ENCODE results near the gene CRTC1. TPM values are rescaled to one million over a fixed set of nuclear protein-coding genes. Genes with fewer than 3 reads are reported as not detected.
A peak's percentile ranks its signal among the peaks of the same experiment; 100 is the strongest.

Gene CRTC1
- total and polyA plus RNA-seq, 9 of the 15 experiments (the other 6 are each of a cell fraction or from before 2014, with no cell fraction given) = 0.25 to 3.8 (median 1.2) TPM; not detected in 2

DNA sequence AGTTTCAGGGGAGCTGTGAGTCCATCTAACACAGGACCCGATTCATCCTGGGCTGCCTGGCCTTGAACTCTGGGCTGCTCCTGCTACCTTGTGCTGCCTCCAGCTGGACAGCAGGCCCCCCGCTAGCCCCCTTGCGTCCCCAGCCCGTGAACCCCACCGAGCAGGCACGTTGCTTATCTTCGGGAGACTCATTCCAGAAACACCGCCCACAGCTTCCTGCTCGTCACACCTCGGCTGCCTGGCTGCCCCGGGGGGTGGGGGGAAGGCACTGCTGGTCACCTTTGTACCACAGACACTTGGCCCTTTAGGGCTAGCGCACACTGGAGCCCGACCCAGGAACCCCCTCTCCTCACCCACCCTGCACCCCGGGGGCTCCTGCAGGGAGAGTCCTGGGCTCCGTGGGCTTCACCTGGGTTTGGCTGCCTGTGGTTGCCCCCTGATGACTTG is 48.1 kb downstream of the CRTC1 start (continued):
- 0 out of 2 replicates have a peak, but pooled peaks have one; percentile 13 for TF ChIP-seq CXXC5 (CRISPR knock-in tag; IDR thresholded peaks at IDR 0.05)
- peak; percentile 56; the same call in 1 of the 2 replicates for TF ChIP-seq DPF2 (IDR thresholded peaks at IDR 0.05)
- TF ChIP-seq ZBTB7A (IDR thresholded peaks at IDR 0.05; ENCODE audit: borderline replicate concordance, control insufficient read depth, low read depth, low read length) = peak; percentile 83; the same call in 1 of the 2 replicates
- 0 out of 2 replicates have a peak, but pooled peaks have one; percentile 26 for TF ChIP-seq RNF2 (IDR thresholded peaks at IDR 0.05)
- TF ChIP-seq ZNF780A (CRISPR knock-in tag; IDR thresholded peaks at IDR 0.05) = no peak
- TF ChIP-seq EGR1 (conservative IDR thresholded peaks at IDR 0.05) = peak; percentile 82
- TF ChIP-seq WHSC1 (IDR thresholded peaks at IDR 0.05; ENCODE audit: low read length) = no peak

DNA sequence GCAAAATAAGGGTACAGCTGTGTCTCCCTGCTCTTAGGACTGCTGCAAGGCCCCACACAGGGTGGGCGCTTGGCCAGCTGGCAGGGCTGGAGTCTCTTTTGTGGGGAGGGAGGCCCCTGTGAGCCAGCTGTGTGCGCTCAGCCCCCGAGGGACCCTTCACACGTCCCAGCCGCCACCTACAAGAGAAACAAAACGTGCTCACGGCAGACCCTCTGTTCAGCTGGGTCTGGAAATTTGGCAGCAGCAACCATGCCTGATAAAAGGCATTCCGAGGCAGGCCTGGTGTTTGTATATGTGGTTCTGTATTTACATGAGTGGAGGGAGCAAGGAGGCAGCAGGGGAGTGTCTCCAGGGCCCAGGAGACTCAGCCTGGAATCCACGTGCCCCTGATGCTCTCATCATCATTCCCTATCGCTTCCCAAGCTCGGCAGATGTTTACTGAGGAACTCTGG is 49.7 kb downstream of the CRTC1 start:
- intact Hi-C loops (cut with micrococcal nuclease) (no loop called here), in situ Hi-C loops (cut with MboI) (no loop called here)
- no peak for ATAC-seq
- WGBS (ENCODE audit: insufficient coverage, low coverage, missing lambda C conversion rate) = 76% methylated on average over 11 of the region's 11 CpGs
- peaks cover 11 to 57% of the 10 kb centered on the region in 2 experiments for H3K4me1 ChIP-seq (replicated peaks in 1 of 2; ENCODE audit: control insufficient read depth in 2 of 2, insufficient read depth in 2 of 2, low read length in 2 of 2)
- H3K27ac ChIP-seq (ENCODE audit: extremely low read depth, low read depth, low read length) = no peak overlapping the region
- ChIA-PET CTCF (ENCODE audit: low intra/inter-chr PET ratio) (no interaction called here), POLR2A (interaction anchor here (0.6 to 2.5 kb wide), 3 partner anchors 9 to 213 kb away, joined by 3 to 9 read pairs (median 4); no protein-coding TSS in a partner anchor)
- no peak overlapping the region for H3K4me2 ChIP-seq (ENCODE audit: insufficient read depth, low read length)
- 0 out of 4 replicates have a peak overlapping the region, but pooled peaks of 1 of the 2 experiments have one; percentile 28 for H3K9ac ChIP-seq (ENCODE audit: insufficient read depth in 1 of 2, low read depth in 2 of 2, low read length in 2 of 2)
- no peak for DNase-seq (ENCODE audit: extremely low read depth in 1 of 4, low spot score in 3 of 4)
- H3K4me3 ChIP-seq = no peak overlapping the region
- H3K36me3 ChIP-seq (ENCODE audit: control insufficient read depth, insufficient read depth, low read length) = no peaks in the 10 kb centered on the region
- no peak overlapping the region for H2AFZ ChIP-seq (ENCODE audit: low read depth, low read length)
- peaks cover 4% of the 10 kb centered on the region for H3K9me1 ChIP-seq (ENCODE audit: control insufficient read depth, insufficient read depth, low read length)
- H3K9me3 ChIP-seq (replicated peaks; ENCODE audit: control insufficient read depth, insufficient read depth, low read depth, low read length) = no peaks in the 10 kb centered on the region
- no peaks in the 10 kb centered on the region for H3K27me3 ChIP-seq (ENCODE audit: control insufficient read depth in 2 of 2, insufficient read depth in 2 of 2, low read length in 2 of 2)
- peaks cover 30% of the 10 kb centered on the region; the same call in 1 of the 2 replicates for H4K20me1 ChIP-seq (replicated peaks; ENCODE audit: control insufficient read depth, insufficient read depth, low read length)
- BruUV-seq (replicated peaks) = no TSS peak
- FAIRE-seq = no peak
- TF ChIP-seq, protein P1, sequence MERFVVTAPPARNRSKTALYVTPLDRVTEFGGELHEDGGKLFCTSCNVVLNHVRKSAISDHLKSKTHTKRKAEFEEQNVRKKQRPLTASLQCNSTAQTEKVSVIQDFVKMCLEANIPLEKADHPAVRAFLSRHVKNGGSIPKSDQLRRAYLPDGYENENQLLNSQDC (CRISPR knock-in tag; IDR thresholded peaks at IDR 0.05) = no peak
- TF ChIP-seq ZNF77 (CRISPR knock-in tag; IDR thresholded peaks at IDR 0.05) (no peak), HDGF (IDR thresholded peaks at IDR 0.05) (no peak), BACH1 (tag; IDR thresholded peaks at IDR 0.05) (no peak)
- no peaks in the 10 kb centered on the region for H3K79me2 ChIP-seq (ENCODE audit: control insufficient read depth, insufficient read depth, low read length)

Data from K562 (cell line).